ENCODE measurements around the gene CAMK2A.

GRCh38 chr5:150196986-150197385, 92.6 kb downstream of the CAMK2A start:
- TF ChIP-seq EZH2 (IDR thresholded peaks at IDR 0.05; ENCODE audit: low read length, missing control alignments) (no peak), CTCF (conservative IDR thresholded peaks at IDR 0.05 in 1 of 2, IDR thresholded peaks at IDR 0.05 in 1 of 2; ENCODE audit: low read depth in 1 of 2, low read length in 2 of 2) (no peak)

Data from fibroblast of lung (primary cell).